Measurements from ENCODE around the gene RPH3AL. TPM values are rescaled to one million over a fixed set of nuclear protein-coding genes. Genes with fewer than 3 reads are reported as not detected.

RPH3AL gene
- polyA plus RNA-seq, 3 donors = 0.71 to 1.9 (median 1.5) TPM

- no peak overlapping the region for H3K27ac Mint-ChIP-seq
Observed at GRCh38 chr17:349666-350065, 2.9 kb downstream of the RPH3AL start.

GRCh38 chr17:348692-349425 is 3.7 kb downstream of the RPH3AL start:
- Histone ChIP-seq H3K9me3 (replicated peaks in 1 of 2; ENCODE audit: control insufficient read depth in 1 of 2, insufficient read depth in 1 of 2, low read length in 2 of 2) (no peaks in the 10 kb centered on the region), H2AFZ (ENCODE audit: insufficient read depth, low read depth, low read length, poor library complexity, severe bottlenecking) (no peak overlapping the region), H3K4me3 (replicated peaks in 1 of 3; ENCODE audit: low read depth in 2 of 3, low read length in 3 of 3) (no peak overlapping the region), H3K36me3 (replicated peaks in 1 of 2; ENCODE audit: control insufficient read depth in 1 of 2, insufficient read depth in 2 of 2, low read length in 2 of 2) (no peaks in the 10 kb centered on the region), H3K4me1 (ENCODE audit: control insufficient read depth in 1 of 2, insufficient read depth in 2 of 2, low read length in 2 of 2) (peaks cover 37 to 44% of the 10 kb centered on the region in 2 donors), H3K9ac (ENCODE audit: insufficient read depth, low read length, poor library complexity, severe bottlenecking) (no peak overlapping the region), H4K20me1 (ENCODE audit: insufficient read depth, low read length) (no peaks in the 10 kb centered on the region), H3K79me2 (ENCODE audit: insufficient read depth, low read length) (no peaks in the 10 kb centered on the region), H3K27ac (ENCODE audit: low read depth in 1 of 2, low read length in 2 of 2) (no peak overlapping the region), H3K27me3 (ENCODE audit: control insufficient read depth in 2 of 2, insufficient read depth in 2 of 2, low read length in 2 of 2) (no peaks in the 10 kb centered on the region), H3K4me2 (replicated peaks; ENCODE audit: extremely low read depth, low read length, poor library complexity, severe bottlenecking) (no peak overlapping the region)
- no peak for TF ChIP-seq CTCF (IDR thresholded peaks at IDR 0.05)
- peaks cover 0 to 4% of the 10 kb centered on the region in 2 donors for H3K36me3 Mint-ChIP-seq
- H3K27me3 Mint-ChIP-seq (ENCODE audit: low read depth in 3 of 3) = peaks cover 0 to 2% (median 2%) of the 10 kb centered on the region in 3 donors
- peaks cover 57% of the 10 kb centered on the region for H3K4me1 Mint-ChIP-seq
- H3K9me3 Mint-ChIP-seq = peaks cover 0 to 7% (median 2%) of the 10 kb centered on the region in 7 donors
- H3K27ac Mint-ChIP-seq = no peak overlapping the region
- DNase-seq = no peak
- WGBS (ENCODE audit: insufficient coverage) = 91% methylated on average over 9 of the region's 12 CpGs
- intact Hi-C loops (cut with micrococcal nuclease) = no loop called here
- H3K4me3 Mint-ChIP-seq = no peak overlapping the region

More at GRCh38 chr17:349666-350065, 2.9 kb downstream of the RPH3AL start:
- no peak overlapping the region for H3K27ac ChIP-seq (ENCODE audit: low read depth in 1 of 2, low read length in 2 of 2)
- peaks cover 0 to 3% (median 0%) of the 10 kb centered on the region in 7 donors for H3K9me3 Mint-ChIP-seq
- no peaks in the 10 kb centered on the region for H3K79me2 ChIP-seq (ENCODE audit: insufficient read depth, low read length)
- H2AFZ ChIP-seq (ENCODE audit: insufficient read depth, low read depth, low read length, poor library complexity, severe bottlenecking) = no peak overlapping the region
- peaks cover 57% of the 10 kb centered on the region for H3K4me1 Mint-ChIP-seq
- no peak overlapping the region for H3K4me3 Mint-ChIP-seq
- peaks cover 1 to 5% (median 2%) of the 10 kb centered on the region in 3 donors for H3K27me3 Mint-ChIP-seq (ENCODE audit: low read depth in 3 of 3)
- no peak for TF ChIP-seq CTCF (IDR thresholded peaks at IDR 0.05)
- H3K27me3 ChIP-seq (ENCODE audit: control insufficient read depth in 2 of 2, insufficient read depth in 2 of 2, low read length in 2 of 2) = no peaks in the 10 kb centered on the region
- H3K36me3 Mint-ChIP-seq = peaks cover 0 to 4% of the 10 kb centered on the region in 2 donors
- H3K36me3 ChIP-seq (replicated peaks in 1 of 2; ENCODE audit: control insufficient read depth in 1 of 2, insufficient read depth in 2 of 2, low read length in 2 of 2) = no peaks in the 10 kb centered on the region
- H3K4me1 ChIP-seq (ENCODE audit: control insufficient read depth in 1 of 2, insufficient read depth in 2 of 2, low read length in 2 of 2) = peaks cover 37 to 44% of the 10 kb centered on the region in 2 donors
- 8% methylated on average over 1 of the region's 3 CpGs for WGBS (ENCODE audit: insufficient coverage)
- H3K9me3 ChIP-seq (replicated peaks in 1 of 2; ENCODE audit: control insufficient read depth in 1 of 2, insufficient read depth in 1 of 2, low read length in 2 of 2) = no peaks in the 10 kb centered on the region
- no peaks in the 10 kb centered on the region for H4K20me1 ChIP-seq (ENCODE audit: insufficient read depth, low read length)
- H3K9ac ChIP-seq (ENCODE audit: insufficient read depth, low read length, poor library complexity, severe bottlenecking) = no peak overlapping the region
- intact Hi-C loops (cut with micrococcal nuclease) = no loop called here
- no peak overlapping the region for H3K4me2 ChIP-seq (replicated peaks; ENCODE audit: extremely low read depth, low read length, poor library complexity, severe bottlenecking)
- DNase-seq = no peak
- H3K4me3 ChIP-seq (replicated peaks in 1 of 3; ENCODE audit: low read depth in 2 of 3, low read length in 3 of 3) = no peak overlapping the region
